NB4 (cell line): ENCODE results near the gene SEMA3F.

Source experiments
- DNase-seq: peaks from one replicate; pipeline ENCODE4 v3.0.0; 2010; ENCODE audit warnings: low read depth
- H3K4me3 ChIP-seq: one replicate; pipeline ENCODE4 v1.5.1; 2011; ENCODE audit warnings: mild to moderate bottlenecking, low read depth, low read length, moderate library complexity
- CTCF ChIP-seq: IDR thresholded peaks from one replicate; pipeline ENCODE4 v1.5.1; 2012; ENCODE audit warnings: low read depth, low read length
- MYC ChIP-seq: IDR thresholded peaks from 2 replicates; pipeline ENCODE4 v1.6.1; 2011; ENCODE audit warnings: low read depth, low read length
- POLR2A ChIP-seq: IDR thresholded peaks from 2 replicates; pipeline ENCODE4 v1.6.1; 2011; ENCODE audit warnings: mild to moderate bottlenecking; ENCODE audit not compliant: insufficient read length; ENCODE audit errors: extremely low read depth
- TF ChIP-seq, protein P1 (sequence below): IDR thresholded peaks from 2 replicates; pipeline ENCODE4 v1.6.1; 2011; ENCODE audit warnings: low read depth, low read length

SEMA3F gene

DNA sequence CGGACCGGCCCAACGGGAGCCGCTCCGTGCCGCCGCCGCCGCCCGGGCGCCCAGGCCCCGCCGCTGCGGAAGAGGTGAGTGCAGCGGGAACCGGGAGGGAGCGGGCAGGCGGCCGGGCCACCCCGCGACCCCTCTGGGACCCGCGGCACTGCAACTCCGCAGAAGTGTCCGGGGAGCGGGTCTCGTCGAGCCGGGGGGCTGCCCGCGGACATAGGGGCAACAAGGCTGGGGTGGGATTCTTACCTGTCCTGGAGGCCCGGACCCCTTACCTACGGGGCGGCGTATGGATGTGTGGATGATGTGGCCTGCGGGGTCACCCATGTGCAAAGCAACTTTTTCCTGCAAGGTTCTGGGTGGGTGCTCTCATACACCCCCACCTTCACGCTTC lies 361 bp downstream of the SEMA3F start:
- H3K4me3 ChIP-seq: no peak overlapping the region
- no peak for DNase-seq
- TF ChIP-seq CTCF: no peak
- TF ChIP-seq, protein P1, sequence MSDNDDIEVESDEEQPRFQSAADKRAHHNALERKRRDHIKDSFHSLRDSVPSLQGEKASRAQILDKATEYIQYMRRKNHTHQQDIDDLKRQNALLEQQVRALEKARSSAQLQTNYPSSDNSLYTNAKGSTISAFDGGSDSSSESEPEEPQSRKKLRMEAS: no peak
- no peak for TF ChIP-seq POLR2A
- no peak for TF ChIP-seq MYC

DNA sequence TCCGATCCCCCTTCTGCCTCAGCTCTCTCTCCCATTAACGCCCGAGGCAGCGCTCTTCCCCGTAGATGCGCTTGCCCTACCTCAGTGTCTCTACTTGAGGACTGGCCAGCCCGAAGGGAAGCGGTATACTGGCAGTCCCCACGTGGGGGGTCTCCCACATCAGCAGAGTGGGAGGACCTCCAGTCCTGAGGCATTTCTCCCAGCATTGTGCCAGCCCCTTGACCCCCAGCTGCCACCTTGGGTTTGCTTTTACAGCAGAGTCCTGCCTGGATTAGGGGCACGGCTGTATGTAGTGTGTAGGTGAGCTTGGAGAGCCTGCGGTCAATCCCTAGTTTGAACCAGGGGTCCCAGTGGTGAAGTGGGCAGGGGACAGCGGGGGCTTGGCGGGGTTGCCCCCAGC lies 767 bp downstream of the SEMA3F start:
- TF ChIP-seq, protein P1: no peak
- TF ChIP-seq CTCF: no peak
- TF ChIP-seq MYC: no peak
- TF ChIP-seq POLR2A: no peak
- no peak overlapping the region for H3K4me3 ChIP-seq
- no peak for DNase-seq

DNA sequence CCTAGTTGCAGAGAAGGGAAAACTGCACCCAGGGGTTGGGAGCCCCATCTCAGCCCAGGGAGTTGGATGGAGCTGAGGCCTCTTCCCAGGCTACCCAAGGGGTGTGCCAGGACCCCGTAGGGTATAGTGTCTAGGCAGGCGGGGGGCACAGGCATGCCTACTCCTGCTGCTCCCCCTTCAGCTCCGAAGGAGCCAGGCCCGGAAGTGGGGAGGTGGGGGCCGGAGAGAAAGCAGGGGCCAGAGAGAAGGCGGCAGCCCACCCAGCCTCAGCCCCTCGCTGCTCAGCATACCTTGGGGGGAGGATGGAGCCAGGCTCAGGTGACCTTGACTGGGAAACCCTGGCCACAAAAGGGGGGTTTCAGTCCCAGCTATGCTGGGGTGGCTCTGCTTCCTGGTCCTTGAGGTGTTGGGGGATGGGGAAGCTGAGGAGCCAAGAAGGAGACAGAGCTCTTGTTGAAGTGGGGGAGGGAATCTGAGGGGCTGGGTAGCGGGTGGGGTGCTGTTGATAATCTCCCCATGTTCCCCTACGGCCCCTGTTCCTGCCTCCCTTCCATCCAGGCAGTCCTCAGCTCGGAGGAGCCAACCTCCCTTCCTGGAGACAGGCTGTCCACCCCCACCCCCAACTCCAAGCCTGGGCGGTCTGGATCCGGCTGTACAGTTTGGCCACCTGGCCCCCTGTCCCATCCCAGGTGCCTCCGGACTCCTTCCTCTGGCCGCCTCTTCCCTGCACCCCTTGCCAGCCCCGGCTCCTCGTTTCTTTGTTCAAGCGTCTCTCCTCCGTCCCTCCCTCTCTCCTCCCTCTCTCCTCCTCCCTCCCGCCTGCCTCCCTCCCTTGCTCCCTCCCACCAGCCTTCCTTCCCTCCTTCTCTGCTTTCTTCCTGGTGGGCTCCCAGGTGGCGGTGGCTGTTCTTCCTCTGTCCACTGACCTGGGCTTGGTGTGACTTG lies 1.7 kb downstream of the SEMA3F start:
- no peak overlapping the region for H3K4me3 ChIP-seq
- DNase-seq: no peak
- TF ChIP-seq CTCF: no peak
- TF ChIP-seq, protein P1: no peak
- TF ChIP-seq MYC: no peak
- TF ChIP-seq POLR2A: no peak

- no peak overlapping the region for H3K4me3 ChIP-seq
- DNase-seq: no peak
- no peak for TF ChIP-seq POLR2A
- no peak for TF ChIP-seq MYC
Observed at GRCh38 chr3:50157827-50158529, 2.9 kb downstream of the SEMA3F start.

DNA sequence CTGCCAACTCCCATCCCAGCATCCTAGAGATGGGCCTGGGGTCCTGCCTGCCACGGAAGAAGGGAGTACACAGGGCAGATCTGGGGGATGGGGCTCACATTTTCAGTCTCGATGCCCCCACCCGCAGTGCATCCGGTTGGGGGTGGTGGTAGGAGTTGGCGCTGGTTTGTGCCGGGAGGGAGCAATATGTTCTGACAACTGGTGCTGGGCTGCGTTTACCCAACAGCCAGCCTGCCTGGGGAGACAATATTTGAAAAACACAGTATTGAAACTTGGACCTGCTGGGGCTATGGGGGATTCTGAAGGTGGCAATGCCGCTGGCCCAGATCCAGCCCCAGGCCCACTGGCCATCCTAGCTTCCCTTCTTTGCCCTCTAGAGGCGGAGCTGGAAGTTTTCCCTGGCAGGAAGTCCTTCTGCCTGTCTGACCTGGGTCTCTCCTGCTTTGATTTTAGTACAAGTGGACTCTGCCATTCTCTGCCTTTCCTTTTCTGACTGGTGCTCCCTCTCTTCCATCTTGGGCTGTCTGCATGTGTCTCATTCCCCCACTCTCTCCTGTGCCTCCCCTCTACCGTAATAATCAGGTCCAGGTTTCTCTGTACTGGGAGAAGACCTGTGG lies 3.5 kb downstream of the SEMA3F start:
- H3K4me3 ChIP-seq: no peak overlapping the region
- no peak for DNase-seq
- TF ChIP-seq POLR2A (no peak), MYC (no peak), CTCF (no peak)
- TF ChIP-seq, protein P1: no peak

GRCh38 chr3:50160561-50160983 lies 5.4 kb downstream of the SEMA3F start:
- TF ChIP-seq CTCF (no peak), MYC (no peak), POLR2A (no peak)
- TF ChIP-seq, protein P1: no peak
- no peak for DNase-seq
- no peak overlapping the region for H3K4me3 ChIP-seq
